ENCODE measurements around the gene ST6GAL1.
"Not testable (repeated sequence)": the region's sequence is repeated elsewhere in the genome, so short reads cannot be mapped to it uniquely, and the experiment has no call there.

Gene ST6GAL1

DNA sequence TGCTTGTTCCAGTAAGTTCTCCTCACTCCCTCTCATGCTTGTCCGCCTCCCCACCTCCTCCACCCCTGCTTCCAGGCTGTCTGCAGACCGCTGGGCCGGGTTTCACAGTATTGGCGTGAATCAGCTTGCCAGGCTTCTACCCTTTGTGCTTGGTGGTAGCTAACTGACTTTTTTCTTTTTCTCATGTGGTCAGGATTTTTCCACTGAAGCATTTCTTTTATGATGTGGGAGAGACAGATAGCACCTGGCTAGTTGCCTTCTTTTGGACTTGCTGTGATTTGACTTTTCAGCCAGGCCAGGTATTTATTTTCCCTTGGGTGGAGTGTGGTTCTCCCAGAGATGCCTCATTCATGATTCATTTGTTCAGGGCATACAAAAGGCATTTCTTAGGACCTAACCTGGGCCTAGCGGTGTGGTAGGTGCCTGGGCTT, 60.6 kb downstream of the ST6GAL1 start:
- no peak for TF ChIP-seq CTCF (IDR thresholded peaks at IDR 0.05)
- peak overlapping the region in 1 of 2 donors; percentile 43 for H3K27ac ChIP-seq
- DNase-seq (ENCODE audit: low spot score), result no peak
- H3K4me3 ChIP-seq, result no peak overlapping the region

GRCh38 chr3:186991470-186991869, 61.1 kb downstream of the ST6GAL1 start:
- H3K27ac ChIP-seq, result peak overlapping the region in 1 of 2 donors; percentile 43
- H3K4me3 ChIP-seq, result no peak overlapping the region
- no peak for DNase-seq (ENCODE audit: low spot score)
- no peak for TF ChIP-seq CTCF (IDR thresholded peaks at IDR 0.05)

- not testable (repeated sequence) for DNase-seq (ENCODE audit: low spot score); H3K4me3 ChIP-seq
- peak overlapping the region in 1 of 2 donors; percentile 43 for H3K27ac ChIP-seq
Observed at GRCh38 chr3:186992096-186992495, 61.8 kb downstream of the ST6GAL1 start.

- no peak for TF ChIP-seq CTCF (IDR thresholded peaks at IDR 0.05)
- Histone ChIP-seq H3K27ac (no peak overlapping the region), H3K4me3 (no peak overlapping the region)
- no peak for DNase-seq (ENCODE audit: low spot score)
Observed at GRCh38 chr3:186993210-186993782, 63.0 kb downstream of the ST6GAL1 start.

DNA sequence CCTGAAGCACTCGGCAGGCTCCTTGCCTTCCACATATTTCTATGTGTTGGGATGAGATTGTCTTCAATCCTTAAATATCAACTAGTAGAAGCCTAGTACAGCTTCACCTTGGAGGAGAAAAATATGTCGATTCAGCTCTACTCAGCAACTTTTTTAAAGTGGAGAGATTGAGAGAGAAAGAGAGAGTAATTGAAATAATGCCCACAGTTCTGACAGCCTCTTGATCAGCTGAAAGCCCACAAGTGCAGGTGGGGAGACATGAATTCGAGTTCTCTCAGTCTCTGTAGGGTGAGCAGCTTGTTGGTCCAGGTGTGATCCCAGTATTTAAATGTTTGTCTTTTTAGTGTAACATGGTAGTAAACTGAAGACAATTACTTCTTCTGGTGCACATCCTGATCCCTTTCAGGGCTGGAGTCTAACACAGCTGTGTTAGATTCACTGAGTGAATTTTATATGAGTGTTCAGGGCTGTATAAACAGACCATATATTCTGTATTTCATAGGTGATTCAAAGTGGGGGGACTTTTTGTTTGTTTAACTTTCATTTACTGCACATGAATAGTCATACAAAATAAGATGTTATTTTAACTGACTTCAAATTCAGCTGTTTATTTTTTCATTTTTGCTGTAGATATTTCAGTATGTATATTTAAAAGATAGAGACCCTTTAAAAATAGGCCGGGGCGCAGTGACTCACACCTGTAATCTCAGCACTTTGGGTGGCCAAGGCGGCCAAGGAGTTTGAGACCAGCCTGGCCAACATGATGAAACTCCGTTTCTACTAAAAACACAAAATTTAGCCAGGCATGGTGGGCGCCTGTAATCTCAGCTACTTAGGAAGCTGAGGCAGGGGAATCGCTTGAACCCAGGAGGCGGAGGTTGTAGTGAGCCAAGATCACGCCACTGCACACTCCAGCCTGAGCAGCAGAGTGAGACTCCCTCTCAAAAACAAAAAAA, 64.0 kb downstream of the ST6GAL1 start:
- Histone ChIP-seq H3K27ac (peak overlapping the region in 1 of 2 donors; percentile 31), H3K4me3 (no peak overlapping the region)
- TF ChIP-seq CTCF (IDR thresholded peaks at IDR 0.05), result no peak
- DNase-seq (ENCODE audit: low spot score), result no peak

DNA sequence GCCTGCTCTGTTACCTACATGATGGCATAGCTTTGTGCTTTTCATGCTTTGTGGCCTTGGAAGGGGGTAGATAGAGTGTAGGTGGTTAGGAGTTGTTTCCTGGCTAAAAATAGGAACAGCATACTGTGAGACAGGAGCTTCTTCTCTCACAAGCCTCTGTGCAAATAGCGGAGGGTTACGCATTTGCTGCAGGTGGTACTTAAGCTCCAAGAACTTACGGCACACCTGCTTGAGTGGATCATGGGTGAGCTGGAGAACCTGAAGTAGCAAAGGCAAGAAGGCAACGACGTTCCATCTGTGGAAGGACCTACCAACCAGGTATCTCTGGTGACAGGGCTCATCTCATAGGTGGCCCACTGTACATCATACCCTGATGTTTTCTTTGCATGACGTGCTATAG, 66.0 kb downstream of the ST6GAL1 start:
- H3K4me3 ChIP-seq, result no peak overlapping the region
- DNase-seq (ENCODE audit: low spot score), result no peak

More for the DNA sequence above, 66.0 kb downstream of the ST6GAL1 start:
- H3K27ac ChIP-seq, result no peak overlapping the region
- no peak for TF ChIP-seq CTCF (IDR thresholded peaks at IDR 0.05)
